Measurements from ENCODE around the gene IGF1R. TPM values are rescaled to one million over a fixed set of nuclear protein-coding genes. Genes with fewer than 3 reads are reported as not detected.
A peak's percentile ranks its signal among the peaks of the same experiment; 100 is the strongest.
"Not testable (repeated sequence)": the region's sequence is repeated elsewhere in the genome, so short reads cannot be mapped to it uniquely, and the experiment has no call there.

Gene IGF1R
- total RNA-seq, 4 donors from 2014 or later: 87.8 to 173 (median 107) TPM

- no peaks in the 10 kb centered on the region for H3K9me3 ChIP-seq
- 69% methylated on average over 3 of the region's 3 CpGs for WGBS
- no peak for TF ChIP-seq POLR2AphosphoS5 (IDR thresholded peaks at IDR 0.05)
- DNase-seq (ENCODE audit: low spot score in 2 of 2): peak in 1 of 2 donors; percentile 26
- H3K27ac ChIP-seq: no peak overlapping the region
- no peaks in the 10 kb centered on the region for H3K4me1 ChIP-seq
- H3K36me3 ChIP-seq: no peaks in the 10 kb centered on the region
- H3K27me3 ChIP-seq: no peaks in the 10 kb centered on the region
- H3K4me3 ChIP-seq: no peak overlapping the region
Observed at GRCh38 chr15:99002226-99002625, 353.9 kb downstream of the IGF1R start.

GRCh38 chr15:99003317-99003716 lies 355.0 kb downstream of the IGF1R start:
- not testable (repeated sequence) for H3K36me3 ChIP-seq, H3K4me1 ChIP-seq, H3K9me3 ChIP-seq, H3K27me3 ChIP-seq, H3K27ac ChIP-seq, H3K4me3 ChIP-seq
- DNase-seq (ENCODE audit: low spot score in 2 of 2): peak in 1 of 2 donors; percentile 34
- WGBS: 77% methylated on average over 10 of the region's 10 CpGs

- H3K4me3 ChIP-seq, H3K27ac ChIP-seq: not testable (repeated sequence)
Observed at GRCh38 chr15:99004998-99005974, 356.9 kb downstream of the IGF1R start.

GRCh38 chr15:99006146-99006545 lies 357.8 kb downstream of the IGF1R start:
- no peaks in the 10 kb centered on the region for H3K9me3 ChIP-seq
- peak in 1 of 2 donors; percentile 54 for DNase-seq (ENCODE audit: low spot score in 2 of 2)
- 67% methylated on average over 9 of the region's 9 CpGs for WGBS
- H3K4me1 ChIP-seq: no peaks in the 10 kb centered on the region
- H3K27me3 ChIP-seq: no peaks in the 10 kb centered on the region
- H3K27ac ChIP-seq: no peak overlapping the region
- no peak for TF ChIP-seq POLR2AphosphoS5 (IDR thresholded peaks at IDR 0.05)
- TF ChIP-seq POLR2A (IDR thresholded peaks at IDR 0.05): no peak
- no peak for TF ChIP-seq EP300 (IDR thresholded peaks at IDR 0.05)
- no peak for TF ChIP-seq CTCF (IDR thresholded peaks at IDR 0.05)
- H3K36me3 ChIP-seq: no peaks in the 10 kb centered on the region
- H3K4me3 ChIP-seq: no peak overlapping the region

More at GRCh38 chr15:99004998-99005974, 356.9 kb downstream of the IGF1R start:
- peak in 1 of 2 donors; percentile 35 for DNase-seq (ENCODE audit: low spot score in 2 of 2)
- H3K4me1 ChIP-seq, H3K9me3 ChIP-seq, H3K36me3 ChIP-seq, H3K27me3 ChIP-seq: not testable (repeated sequence)
- WGBS: 61% methylated on average over 30 of the region's 38 CpGs

GRCh38 chr15:99006904-99007495 lies 358.7 kb downstream of the IGF1R start:
- Histone ChIP-seq H3K9me3 (no peaks in the 10 kb centered on the region), H3K4me3 (no peak overlapping the region), H3K36me3 (no peaks in the 10 kb centered on the region), H3K4me1 (no peaks in the 10 kb centered on the region), H3K27ac (no peak overlapping the region), H3K27me3 (no peaks in the 10 kb centered on the region)
- DNase-seq (ENCODE audit: low spot score in 2 of 2): no peak
- 95% methylated on average over 17 of the region's 17 CpGs for WGBS
- TF ChIP-seq EP300 (IDR thresholded peaks at IDR 0.05) (no peak), POLR2A (IDR thresholded peaks at IDR 0.05) (no peak), CTCF (IDR thresholded peaks at IDR 0.05) (no peak), POLR2AphosphoS5 (IDR thresholded peaks at IDR 0.05) (no peak)

- Histone ChIP-seq H3K36me3 (no peaks in the 10 kb centered on the region), H3K9me3 (no peaks in the 10 kb centered on the region), H3K27ac (no peak overlapping the region), H3K4me1 (peaks cover 5% of the 10 kb centered on the region), H3K4me3 (no peak overlapping the region), H3K27me3 (no peaks in the 10 kb centered on the region)
- DNase-seq (ENCODE audit: low spot score in 2 of 2): no peak
- TF ChIP-seq POLR2AphosphoS5 (IDR thresholded peaks at IDR 0.05) (no peak), EP300 (IDR thresholded peaks at IDR 0.05) (no peak), POLR2A (IDR thresholded peaks at IDR 0.05) (no peak), CTCF (IDR thresholded peaks at IDR 0.05) (no peak)
- 53% methylated on average over 8 of the region's 8 CpGs for WGBS
Observed at GRCh38 chr15:99009741-99010330, 361.5 kb downstream of the IGF1R start.

Data from suprapubic skin (tissue), 4 donors.